NB4 (cell line): Measurements from ENCODE around the gene PTPRD.

Source experiments
- POLR2A ChIP-seq: IDR thresholded peaks from 2 replicates; pipeline ENCODE4 v1.6.1; 2011; ENCODE audit warnings: mild to moderate bottlenecking; ENCODE audit not compliant: insufficient read length; ENCODE audit errors: extremely low read depth
- TF ChIP-seq, protein P1 (sequence below): IDR thresholded peaks from one replicate; pipeline ENCODE4 v1.5.1; 2012; ENCODE audit warnings: low read depth, low read length
- TF ChIP-seq, protein P2 (sequence below): IDR thresholded peaks from 2 replicates; pipeline ENCODE4 v1.6.1; 2011; ENCODE audit warnings: low read depth, low read length

DNA sequence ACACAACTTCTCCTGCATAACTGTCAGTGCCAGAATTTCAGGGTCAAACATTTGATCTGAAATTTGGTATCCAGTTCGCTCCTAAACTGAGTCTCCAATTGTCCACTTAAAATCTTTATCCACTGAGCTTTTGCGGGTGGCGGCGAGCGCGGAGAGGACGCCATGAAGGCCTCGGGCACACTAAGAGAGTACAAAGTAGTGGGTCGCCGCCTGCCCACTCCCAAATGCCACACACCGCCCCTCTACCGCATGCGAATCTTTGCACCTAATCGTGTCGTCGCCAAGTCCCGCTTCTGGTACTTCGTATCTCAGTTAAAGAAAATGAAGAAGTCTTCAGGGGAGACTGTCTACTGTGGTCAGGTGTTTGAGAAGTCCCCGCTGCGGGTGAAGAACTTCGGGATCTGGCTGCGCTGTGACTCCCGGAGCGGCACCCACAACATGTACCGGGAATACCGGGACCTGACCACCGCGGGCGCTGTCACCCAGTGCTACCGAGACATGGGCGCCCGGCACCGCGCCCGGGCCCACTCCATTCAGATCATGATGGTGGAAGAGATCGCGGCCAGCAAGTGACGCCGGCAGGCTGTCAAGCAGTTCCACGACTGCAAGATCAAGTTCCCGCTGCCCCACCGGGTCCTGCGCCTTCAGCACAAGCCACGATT is 1899.5 kb downstream of the PTPRD start:
- TF ChIP-seq, protein P1, sequence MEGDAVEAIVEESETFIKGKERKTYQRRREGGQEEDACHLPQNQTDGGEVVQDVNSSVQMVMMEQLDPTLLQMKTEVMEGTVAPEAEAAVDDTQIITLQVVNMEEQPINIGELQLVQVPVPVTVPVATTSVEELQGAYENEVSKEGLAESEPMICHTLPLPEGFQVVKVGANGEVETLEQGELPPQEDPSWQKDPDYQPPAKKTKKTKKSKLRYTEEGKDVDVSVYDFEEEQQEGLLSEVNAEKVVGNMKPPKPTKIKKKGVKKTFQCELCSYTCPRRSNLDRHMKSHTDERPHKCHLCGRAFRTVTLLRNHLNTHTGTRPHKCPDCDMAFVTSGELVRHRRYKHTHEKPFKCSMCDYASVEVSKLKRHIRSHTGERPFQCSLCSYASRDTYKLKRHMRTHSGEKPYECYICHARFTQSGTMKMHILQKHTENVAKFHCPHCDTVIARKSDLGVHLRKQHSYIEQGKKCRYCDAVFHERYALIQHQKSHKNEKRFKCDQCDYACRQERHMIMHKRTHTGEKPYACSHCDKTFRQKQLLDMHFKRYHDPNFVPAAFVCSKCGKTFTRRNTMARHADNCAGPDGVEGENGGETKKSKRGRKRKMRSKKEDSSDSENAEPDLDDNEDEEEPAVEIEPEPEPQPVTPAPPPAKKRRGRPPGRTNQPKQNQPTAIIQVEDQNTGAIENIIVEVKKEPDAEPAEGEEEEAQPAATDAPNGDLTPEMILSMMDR = no peak
- TF ChIP-seq, protein P2, sequence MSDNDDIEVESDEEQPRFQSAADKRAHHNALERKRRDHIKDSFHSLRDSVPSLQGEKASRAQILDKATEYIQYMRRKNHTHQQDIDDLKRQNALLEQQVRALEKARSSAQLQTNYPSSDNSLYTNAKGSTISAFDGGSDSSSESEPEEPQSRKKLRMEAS = no peak
- TF ChIP-seq POLR2A = no peak
